HG03558 (cell line): ENCODE measurements around the gene CARM1.
"Not testable (repeated sequence)": the region's sequence is repeated elsewhere in the genome, so short reads cannot be mapped to it uniquely, and the experiment has no call there.

Experiments
- ATAC-seq: cut with Tn5 transposase; IDR thresholded peaks from one replicate; pipeline ENCODE4 v1.9.1; 2021; ENCODE audit warnings: moderate number of reproducible peaks; ENCODE audit not compliant: unreplicated experiment; ENCODE audit errors: extremely low read depth

The CARM1 gene

DNA sequence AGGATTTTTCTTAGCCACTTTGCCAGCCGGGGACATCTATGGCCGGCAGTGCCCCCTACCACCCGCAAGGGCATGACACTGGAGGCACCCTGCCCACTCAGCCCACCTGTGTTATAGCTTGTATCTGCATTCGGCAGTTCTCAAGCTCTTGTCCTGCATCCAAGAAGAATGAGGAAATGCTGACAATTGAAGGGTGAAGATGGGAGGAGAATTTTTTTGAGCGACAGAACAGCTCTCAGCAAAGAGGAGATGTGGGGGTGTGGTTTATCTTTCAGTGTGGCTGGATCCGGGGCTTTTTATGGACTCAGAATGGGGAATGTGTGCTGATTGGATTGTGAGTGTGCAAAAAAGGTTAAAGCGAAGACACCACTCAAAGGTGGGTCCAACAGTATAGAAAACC is 28.6 kb upstream of the CARM1 start:
- no peak for ATAC-seq

DNA sequence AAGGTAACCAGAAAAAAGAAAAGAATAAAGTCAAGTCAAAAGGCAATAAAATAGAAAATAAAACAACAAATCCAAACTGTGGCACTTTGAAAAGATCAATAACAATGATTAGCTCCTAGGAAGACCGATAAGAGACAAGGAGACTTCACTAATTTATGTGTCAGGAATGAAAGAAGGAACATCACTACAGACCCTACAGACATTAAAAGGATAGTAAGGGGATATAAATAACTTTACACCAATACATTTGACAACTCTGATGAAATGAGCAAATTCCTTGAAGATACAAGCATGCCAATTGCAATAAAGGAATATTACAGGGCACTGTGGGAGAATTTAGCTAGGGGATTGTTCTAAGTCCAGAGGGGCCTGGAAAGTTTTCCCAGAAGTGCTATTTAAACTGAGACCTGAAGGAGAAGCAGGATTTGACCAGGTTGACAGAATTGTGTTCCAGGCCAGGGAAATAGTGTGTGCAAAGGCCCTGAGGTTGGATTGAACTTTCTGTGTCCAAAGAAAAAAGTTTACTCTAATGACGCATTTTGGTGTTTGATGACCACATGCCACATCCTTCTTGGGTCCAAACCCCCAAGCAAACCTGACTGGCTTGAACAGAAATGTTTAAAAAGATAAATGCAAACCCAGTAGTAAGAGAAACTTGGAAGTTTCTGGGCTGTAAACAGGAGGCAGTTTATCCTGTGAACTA is 24.7 kb upstream of the CARM1 start:
- ATAC-seq, result no peak

DNA sequence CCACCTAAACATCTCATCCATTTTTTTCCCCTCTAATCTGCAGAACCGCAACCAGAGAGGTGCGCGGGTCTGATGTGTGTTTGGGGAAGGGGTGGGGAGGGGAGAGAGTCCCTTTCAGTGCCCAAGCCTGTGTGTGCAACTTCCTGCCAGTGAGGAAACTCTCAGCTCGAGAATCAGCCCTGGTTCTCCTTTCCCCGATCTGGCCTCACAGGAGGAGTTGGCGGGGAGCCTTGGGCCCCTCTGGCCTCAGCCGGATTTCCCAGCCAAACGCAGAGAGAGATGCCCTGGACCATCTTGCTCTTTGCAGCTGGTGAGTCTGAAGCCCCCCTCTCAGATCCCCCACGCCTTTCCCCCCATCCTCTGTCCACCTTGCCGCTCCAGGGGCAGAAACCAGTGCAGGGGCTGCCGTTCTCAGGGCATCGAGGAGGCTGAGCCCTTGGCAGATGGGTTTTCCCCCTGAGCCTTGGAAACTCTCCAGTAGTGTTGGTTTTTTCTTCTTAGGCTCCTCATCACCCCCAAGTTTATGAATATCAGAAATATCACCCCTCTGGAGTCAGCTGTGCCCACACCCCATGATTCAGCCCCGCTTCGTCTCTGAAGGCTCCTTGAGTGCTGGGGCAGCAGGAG is 23.0 kb upstream of the CARM1 start, which contains the start of gene C19orf38:
Gene C19orf38 (plus strand): TSS at position 186 of the 627 bp plus-strand sequence. CDS start 94 bp downstream, at position 280.
- ATAC-seq, result no peak

- ATAC-seq, result no peak
Observed at GRCh38 chr19:10850631-10851030, 20.7 kb upstream of the CARM1 start.

GRCh38 chr19:10852098-10852800 is 19.1 kb upstream of the CARM1 start:
- ATAC-seq, result no peak

- no peak for ATAC-seq
Observed at GRCh38 chr19:10852941-10853340, 18.4 kb upstream of the CARM1 start.

DNA sequence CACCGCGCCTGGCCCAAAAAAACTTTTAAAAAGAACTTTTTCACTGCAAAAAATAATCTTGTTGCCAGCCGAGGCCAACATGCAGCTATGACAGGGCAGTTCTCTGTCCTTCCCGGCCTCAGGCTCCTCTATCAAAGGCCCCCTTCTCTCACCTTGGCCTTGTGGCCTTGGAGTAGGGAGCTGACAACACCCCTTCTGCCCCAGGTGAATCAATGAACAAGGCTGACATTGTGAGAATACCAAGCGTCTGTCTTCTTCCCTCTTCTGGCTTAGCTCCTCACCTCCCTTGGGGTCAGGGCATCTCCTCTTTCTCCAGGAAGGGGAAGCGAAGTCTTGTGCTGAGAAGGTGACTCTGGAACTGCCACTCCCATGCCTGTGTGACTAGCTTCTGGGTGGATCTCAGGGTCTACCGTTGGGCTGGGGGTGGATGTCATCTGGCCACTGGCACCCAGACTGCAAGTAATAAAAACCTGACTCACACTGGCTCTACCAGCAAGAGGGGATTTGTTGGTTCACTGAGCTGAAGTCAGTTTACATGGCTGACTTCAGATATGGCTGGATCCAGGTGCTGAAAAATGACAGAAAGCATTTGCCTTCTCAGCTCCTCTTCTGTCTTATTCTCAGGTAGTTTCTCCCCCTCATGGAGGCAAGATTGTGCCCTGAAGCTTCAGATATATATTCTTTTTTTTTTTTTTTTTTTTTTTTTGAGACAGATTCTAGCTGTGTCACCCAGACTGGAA is 16.8 kb upstream of the CARM1 start:
- ATAC-seq, result no peak

DNA sequence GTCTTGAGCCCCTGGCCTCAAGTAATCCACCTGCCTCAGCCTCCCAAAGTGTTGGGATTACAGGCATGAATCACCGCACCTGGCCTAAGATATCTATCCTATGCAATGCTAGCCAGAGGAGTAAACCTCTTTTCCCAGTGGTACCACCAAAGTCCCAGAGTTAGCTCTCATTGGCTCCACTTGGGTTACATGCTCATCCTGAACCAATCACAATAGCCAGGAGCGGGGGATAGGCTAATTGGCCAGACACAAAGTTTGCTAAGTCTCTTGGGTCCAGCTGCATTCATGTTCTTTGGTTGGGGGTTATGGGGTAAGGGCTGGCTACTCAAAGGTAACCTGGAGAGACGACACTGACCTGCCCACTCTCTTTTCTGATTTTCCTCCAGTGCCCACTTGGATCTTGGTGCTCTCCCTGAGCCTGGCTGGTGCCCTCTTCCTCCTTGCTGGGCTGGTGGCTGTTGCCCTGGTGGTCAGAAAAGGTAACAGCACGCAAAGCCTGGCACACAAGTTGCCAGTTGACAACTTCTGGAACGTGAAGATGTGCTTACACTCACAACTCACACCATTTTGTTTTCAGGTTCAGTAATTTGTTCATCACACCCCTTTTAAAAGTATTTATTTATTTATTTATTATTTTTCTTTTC is 15.4 kb upstream of the CARM1 start:
- ATAC-seq, result no peak

DNA sequence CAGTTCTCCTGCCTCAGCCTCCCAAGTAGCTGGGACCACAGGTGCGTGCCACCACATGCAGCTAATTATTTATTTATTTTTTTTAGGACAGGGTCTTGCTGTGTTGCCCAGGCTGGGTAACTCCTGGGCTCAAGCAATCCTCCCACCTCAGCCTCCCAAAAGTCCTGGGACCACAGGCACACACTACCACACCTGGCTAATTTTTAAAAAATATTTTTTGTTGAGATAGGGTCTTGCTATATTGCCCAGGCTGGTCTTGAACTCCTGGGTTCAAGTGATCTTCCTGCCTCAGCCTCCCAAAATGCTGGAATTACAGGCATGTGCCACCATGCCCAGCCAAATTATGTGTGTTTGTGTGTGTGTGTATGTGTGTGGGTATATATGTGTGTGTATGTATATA is 14.5 kb upstream of the CARM1 start:
- ATAC-seq, result not testable (repeated sequence)

DNA sequence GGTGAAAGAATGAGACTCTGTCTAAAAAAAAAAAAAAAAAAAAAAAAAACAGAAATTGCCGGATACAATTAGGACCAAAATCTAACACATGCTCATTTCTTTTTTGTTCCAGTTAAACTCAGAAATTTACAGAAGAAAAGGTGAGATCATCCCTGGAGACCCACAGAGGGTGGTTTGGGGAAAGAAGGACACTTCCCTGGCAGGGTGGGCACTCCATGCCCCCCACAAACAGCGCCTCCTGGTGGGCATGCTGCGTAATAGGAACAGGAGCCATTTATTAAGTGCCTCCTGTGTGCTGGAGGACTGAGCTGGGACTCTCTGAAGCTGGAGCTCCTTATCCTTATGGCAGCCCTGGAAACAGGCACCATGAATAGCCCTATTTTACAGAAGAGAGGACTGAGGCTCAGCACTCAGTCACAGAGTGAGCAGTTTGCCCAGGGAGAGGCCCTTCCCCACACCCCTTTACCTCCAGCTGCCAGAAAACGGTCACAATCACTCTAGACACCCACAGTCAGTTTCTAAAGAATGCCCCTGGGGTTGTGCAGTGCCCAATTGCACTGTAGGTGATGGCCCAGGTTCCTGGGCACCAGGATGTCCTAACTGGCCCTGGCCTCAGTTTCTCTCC is 13.0 kb upstream of the CARM1 start:
- ATAC-seq, result no peak

DNA sequence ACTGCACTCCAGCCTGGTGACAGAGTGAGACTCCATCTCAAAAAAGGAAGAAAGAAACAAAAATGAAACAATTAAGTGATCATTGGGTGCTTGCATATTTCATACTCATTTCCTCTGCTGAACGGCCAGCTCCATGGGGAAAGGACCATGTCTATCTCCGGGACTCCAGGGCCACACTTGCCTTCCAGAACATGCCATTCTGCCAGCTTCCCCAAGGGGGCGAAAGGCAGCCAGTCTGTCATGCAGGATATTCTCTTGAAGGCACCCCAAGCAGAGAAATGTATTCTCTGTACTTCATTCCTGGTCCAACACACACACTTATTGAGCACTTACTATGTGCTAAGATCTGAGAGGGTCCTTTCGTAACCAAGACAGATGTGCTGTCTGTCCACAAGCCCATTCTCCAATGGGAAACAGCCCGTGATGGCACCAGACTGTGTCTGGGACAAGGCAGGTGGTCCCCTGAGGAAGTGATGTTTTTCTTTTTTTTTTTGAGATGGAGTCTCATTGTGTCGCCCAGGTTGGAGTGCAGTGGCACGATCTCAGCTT is 10.2 kb upstream of the CARM1 start:
- no peak for ATAC-seq

- no peak for ATAC-seq
Observed at GRCh38 chr19:10862561-10863106, 8.7 kb upstream of the CARM1 start.

- no peak for ATAC-seq
Observed at GRCh38 chr19:10863107-10863717, 8.1 kb upstream of the CARM1 start.

- ATAC-seq, result no peak
Observed at GRCh38 chr19:10864538-10864899, 6.8 kb upstream of the CARM1 start.

GRCh38 chr19:10866495-10866894 is 4.9 kb upstream of the CARM1 start:
- no peak for ATAC-seq

DNA sequence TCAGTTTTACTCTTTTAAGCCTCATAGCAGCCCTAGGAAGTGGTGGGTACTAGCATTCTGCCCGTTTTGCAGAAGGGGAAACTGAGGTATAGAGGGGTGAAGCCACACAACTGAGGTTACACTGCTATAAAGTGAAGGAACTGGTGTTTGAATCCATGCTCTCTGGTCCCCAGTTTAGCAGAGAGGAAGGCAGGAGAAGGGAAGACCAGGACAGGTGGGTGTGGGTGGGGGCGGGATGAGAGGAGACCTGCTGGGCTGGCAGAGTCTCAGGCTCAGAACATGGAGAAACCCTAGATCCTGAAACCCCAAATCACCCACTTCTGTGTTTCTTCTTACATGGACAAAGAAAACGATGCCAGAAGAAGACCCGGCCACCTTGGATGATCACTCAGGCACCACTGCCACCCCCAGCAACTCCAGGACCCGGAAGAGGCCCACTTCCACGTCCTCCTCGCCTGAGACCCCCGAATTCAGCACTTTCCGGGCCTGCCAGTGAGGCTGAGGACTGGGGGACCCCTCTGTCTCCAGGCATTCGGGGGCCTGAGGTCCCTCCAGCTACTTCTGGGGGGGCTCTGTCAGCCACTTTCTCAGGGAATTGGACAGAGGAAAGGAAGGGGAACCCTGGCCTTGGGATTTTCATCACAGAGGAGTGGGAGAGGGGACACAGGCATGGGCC is 2.3 kb upstream of the CARM1 start:
- no peak for ATAC-seq

DNA sequence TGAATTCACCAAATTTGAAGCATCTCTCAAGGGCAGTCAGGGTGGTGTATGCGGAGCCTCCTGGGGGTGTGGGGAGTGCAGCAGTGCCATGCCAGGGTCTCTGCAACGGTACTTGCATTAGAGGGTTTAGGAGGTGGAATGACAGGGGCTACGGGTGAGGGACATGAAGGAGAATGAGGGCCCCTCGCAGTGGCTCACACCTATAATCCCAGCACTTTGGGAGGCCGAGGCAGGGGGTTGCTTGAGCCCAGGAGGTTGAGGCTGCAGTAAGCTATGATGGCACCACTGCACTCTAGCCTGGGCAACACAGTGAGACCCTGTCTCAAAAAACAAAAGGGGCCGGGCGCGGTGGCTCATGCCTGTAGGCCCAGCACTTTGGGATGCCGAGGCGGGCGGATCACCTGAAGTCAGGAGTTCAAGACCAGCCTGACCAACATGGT is 1.5 kb upstream of the CARM1 start:
- not testable (repeated sequence) for ATAC-seq

DNA sequence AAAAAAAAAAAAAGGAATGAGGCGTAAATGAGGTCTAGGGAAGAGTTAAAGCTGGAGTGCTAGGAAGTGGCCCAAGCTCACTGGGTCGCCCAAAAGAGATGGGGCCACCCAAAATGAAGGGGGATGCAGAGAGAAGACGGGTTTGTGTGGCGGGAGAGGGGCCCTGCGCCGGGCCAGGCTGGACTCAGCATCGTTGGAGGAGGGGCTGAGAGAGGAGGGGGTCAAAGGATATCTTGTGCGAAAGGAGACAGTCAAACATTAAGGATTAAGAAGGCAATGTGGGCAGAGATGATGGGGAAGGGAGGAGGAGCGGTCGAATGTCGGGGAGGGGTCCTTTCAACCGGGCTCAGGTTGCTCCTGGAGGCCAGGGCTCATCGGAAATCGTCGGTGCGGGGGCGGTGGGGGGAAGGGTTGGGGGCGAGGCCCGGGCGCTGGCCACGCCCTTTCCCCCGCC is 825 bp upstream of the CARM1 start:
- ATAC-seq, result no peak
